GM13977 (cell line): ENCODE measurements around the gene SLC4A4.

Experiments
- DNase-seq: peaks from one replicate; pipeline ENCODE4 v3.0.0; 2012; ENCODE audit warnings: low spot score
- in situ Hi-C: fragments of 300-500 bp; cut with MboI; formaldehyde crosslinking; loops from one replicate; pipeline ENCODE4 v1.12.0; 2022; ENCODE audit warnings: low sequenced_read_pairs, low pct_unique_long_range_greater_than_20kb, mixed read lengths, inconsistent platforms; ENCODE audit not compliant: unreplicated experiment
- TF ChIP-seq, protein P1 (sequence below): IDR thresholded peaks from 2 replicates; pipeline ENCODE4 v1.5.1; 2012; ENCODE audit warnings: mild to moderate bottlenecking, control low read depth; ENCODE audit not compliant: insufficient read depth; ENCODE audit errors: extremely low read depth, missing control alignments

SLC4A4 gene

GRCh38 chr4:71473541-71474240 is 134.9 kb downstream of the SLC4A4 start:
- no peak for DNase-seq
- TF ChIP-seq, protein P1, sequence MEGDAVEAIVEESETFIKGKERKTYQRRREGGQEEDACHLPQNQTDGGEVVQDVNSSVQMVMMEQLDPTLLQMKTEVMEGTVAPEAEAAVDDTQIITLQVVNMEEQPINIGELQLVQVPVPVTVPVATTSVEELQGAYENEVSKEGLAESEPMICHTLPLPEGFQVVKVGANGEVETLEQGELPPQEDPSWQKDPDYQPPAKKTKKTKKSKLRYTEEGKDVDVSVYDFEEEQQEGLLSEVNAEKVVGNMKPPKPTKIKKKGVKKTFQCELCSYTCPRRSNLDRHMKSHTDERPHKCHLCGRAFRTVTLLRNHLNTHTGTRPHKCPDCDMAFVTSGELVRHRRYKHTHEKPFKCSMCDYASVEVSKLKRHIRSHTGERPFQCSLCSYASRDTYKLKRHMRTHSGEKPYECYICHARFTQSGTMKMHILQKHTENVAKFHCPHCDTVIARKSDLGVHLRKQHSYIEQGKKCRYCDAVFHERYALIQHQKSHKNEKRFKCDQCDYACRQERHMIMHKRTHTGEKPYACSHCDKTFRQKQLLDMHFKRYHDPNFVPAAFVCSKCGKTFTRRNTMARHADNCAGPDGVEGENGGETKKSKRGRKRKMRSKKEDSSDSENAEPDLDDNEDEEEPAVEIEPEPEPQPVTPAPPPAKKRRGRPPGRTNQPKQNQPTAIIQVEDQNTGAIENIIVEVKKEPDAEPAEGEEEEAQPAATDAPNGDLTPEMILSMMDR, result no peak
- in situ Hi-C loops, result no loop called here

- DNase-seq, result no peak
- TF ChIP-seq, protein P1, result no peak
- in situ Hi-C loops, result no loop called here
Observed at GRCh38 chr4:71474731-71475130, 135.9 kb downstream of the SLC4A4 start.

DNA sequence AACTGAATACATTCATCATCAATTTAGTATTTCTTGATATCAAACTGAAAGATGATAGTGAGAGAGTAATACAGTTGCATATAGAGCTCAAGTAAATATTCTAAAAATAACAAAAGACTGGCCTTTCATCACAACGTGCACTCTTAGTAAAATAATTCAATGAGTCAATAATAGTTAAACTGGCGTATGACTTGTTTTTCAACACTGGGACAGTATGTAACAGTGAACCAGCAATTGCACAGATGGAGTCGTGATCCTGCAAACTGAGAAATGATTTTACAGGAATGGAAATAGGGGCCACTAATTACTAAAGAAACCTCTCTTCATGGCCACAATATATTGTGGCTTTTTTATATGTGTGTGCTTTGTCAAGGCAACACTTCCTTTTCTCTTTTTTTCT is 137.4 kb downstream of the SLC4A4 start:
- TF ChIP-seq, protein P1, result no peak
- no peak for DNase-seq
- in situ Hi-C loops, result no loop called here

DNA sequence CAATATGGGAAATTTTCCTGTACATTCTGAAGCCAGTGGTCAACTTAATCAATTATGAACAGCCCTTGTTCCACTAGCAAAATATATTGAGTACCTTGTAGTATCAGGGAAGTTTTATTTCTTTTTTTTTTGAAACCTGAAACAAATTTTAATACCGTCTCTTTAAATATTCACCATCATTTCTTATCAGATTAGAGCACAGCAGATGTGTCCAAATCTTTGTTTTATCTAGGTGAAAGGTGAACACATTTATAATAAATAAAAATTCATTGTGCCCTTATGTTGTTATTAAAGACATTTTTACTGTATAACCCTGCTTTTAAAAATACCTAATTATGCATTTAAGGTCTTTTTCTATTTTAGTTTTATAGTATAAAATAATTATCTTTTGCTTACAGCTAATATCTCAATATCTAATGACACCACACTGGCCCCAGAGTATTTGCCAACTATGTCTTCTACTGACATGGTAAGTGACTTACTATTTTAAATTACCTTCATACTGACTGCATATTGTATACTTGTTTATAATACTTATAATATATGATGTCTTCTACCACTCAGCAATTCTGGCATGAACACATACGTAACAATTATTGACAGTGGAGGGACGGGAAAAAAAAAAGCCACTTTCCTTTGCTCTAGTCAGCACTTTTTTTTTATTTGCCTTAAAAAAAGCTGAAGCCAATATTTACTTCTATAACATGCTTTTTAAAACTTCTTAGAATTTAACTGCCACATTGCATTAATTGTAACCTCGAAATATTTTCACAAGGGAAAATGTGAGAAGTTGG is 147.9 kb downstream of the SLC4A4 start:
- no peak for DNase-seq
- TF ChIP-seq, protein P1, result no peak
- in situ Hi-C loops, result no loop called here

- TF ChIP-seq, protein P1, result no peak
- in situ Hi-C loops, result no loop called here
- no peak for DNase-seq
Observed at GRCh38 chr4:71487344-71487920, 148.6 kb downstream of the SLC4A4 start.

GRCh38 chr4:71494539-71494938 is 155.7 kb downstream of the SLC4A4 start:
- TF ChIP-seq, protein P1, result no peak
- in situ Hi-C loops, result no loop called here
- no peak for DNase-seq
